ENCODE results near the gene ZHX3.
"Not testable (repeated sequence)": the region's sequence is repeated elsewhere in the genome, so short reads cannot be mapped to it uniquely, and the experiment has no call there.

ZHX3 gene

GRCh38 chr20:41135187-41135887 is 182.2 kb downstream of the ZHX3 start:
- DNase-seq (ENCODE audit: low read depth in 2 of 2): peak in 1 of 2 donors; percentile 53

- no peak for DNase-seq (ENCODE audit: low read depth in 2 of 2)
These were observed 183.0 kb downstream of the ZHX3 start for GRCh38 chr20:41134362-41135186.

- DNase-seq (ENCODE audit: low read depth in 2 of 2): no peak
These were observed 183.7 kb downstream of the ZHX3 start for GRCh38 chr20:41133709-41134361.

GRCh38 chr20:41132388-41132775 is 185.1 kb downstream of the ZHX3 start:
- not testable (repeated sequence) for DNase-seq (ENCODE audit: low read depth in 2 of 2)

- DNase-seq (ENCODE audit: low read depth in 2 of 2): no peak
These were observed 185.7 kb downstream of the ZHX3 start for GRCh38 chr20:41131594-41132387.
